GM19099 (cell line): ENCODE results near the gene ROBO1.

Experiments
- POLR2A ChIP-seq: IDR thresholded peaks from 3 replicates; pipeline ENCODE4 v1.6.1; 2011; ENCODE audit warnings: low read depth; ENCODE audit not compliant: insufficient read length; ENCODE audit errors: extremely low read depth

The ROBO1 gene

DNA sequence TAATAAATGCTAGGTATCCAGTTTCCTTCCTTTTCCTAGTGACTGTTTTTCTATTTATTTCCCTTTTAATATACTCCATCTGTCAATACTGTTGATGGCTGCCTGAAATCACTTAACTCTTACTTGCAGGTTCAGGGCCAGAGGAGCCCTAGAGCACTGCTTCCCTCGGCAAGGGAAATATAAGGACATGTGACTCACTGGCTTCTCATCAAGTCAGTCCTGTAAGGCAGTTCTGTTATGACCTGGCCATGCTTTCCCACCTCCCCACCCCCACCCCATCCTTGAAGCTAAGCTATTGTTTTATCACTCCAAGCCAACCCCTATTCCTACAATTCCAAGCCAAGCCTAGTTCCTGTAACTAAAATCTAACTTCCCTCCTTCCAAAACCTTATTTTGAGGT is 800.7 kb downstream of the ROBO1 start:
- no peak for TF ChIP-seq POLR2A

DNA sequence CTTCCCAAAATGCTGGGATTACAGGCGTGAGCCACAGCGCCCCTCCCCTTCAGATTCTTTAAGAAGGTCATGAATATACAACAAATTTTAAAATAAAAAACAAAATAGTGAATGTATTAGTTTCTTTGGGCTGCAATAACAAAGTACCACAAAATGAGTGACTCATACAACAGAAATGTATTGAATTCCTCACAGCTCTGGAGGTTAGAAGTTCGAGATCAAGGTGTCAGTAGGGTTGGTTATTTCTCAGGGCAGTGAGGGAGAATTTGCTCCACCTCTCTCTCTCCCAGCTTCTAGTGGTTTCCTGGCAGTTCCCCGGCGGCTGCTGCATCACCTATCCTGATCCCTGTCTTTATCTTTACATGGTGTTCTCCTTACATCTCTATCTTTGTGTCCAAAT is 804.0 kb downstream of the ROBO1 start:
- TF ChIP-seq POLR2A = no peak

DNA sequence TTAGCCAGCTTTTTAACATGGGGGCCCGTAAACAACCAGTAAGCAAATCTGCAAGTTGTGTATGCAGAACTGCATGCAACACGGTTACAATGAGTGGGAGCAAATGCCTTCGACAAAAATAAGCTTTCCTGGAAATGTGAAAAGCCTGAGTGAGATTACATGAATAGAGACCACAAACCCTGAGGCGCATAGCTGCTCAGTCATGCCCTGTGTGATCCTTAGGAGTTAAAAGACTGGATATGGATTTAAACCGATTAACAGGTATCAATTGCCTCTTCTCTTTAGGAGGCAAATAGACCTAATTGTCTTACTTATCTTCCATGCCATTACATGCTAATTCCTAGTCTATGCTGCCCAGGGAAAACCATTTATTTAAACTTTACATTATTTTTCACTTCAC is 810.3 kb downstream of the ROBO1 start:
- TF ChIP-seq POLR2A = no peak

DNA sequence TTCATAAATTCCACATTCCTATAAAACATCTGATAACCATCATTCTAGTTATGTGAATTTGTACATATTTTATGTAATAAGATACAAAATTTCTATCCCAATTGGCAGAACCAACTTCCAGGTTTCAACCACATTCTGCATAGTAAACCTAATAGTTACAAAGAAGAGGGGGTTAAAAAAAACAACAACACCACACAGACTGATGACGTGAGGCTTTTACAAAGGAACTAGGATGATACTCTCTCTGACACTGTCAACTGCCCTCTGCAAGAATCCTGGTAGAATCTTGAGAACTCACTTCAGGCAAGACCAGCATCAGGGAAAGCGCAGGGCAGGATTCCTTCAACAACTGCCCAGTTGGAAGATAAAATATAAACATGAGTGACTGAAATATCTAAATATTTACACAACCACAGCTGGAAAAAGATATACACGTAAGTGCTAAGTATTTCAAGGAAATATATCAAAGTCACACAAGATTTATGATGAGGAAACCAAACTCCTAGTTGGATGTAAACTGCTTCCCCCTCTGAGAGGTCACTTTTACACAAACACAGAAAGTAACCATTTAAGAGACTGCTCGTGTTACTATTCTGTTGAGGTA is 816.4 kb downstream of the ROBO1 start:
- TF ChIP-seq POLR2A = no peak

DNA sequence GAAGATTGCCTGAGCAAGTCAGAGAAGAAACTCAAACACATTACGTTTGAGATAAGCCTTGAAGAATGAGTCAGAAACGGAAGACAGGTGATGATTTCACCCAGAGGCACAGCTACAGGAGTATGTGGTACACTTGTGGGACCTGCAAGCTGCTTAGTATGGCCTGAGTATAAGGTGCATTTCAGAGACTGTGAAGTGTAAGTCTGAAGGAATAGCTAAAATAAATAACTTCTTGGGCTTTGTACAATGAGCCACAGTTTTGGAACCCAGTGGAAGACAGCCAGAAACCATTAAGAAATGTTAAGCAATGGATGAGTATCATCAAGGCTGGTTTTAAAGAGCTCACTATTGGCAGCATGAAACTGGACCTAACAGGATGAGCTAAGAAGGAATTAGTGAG is 826.2 kb downstream of the ROBO1 start:
- TF ChIP-seq POLR2A = no peak

DNA sequence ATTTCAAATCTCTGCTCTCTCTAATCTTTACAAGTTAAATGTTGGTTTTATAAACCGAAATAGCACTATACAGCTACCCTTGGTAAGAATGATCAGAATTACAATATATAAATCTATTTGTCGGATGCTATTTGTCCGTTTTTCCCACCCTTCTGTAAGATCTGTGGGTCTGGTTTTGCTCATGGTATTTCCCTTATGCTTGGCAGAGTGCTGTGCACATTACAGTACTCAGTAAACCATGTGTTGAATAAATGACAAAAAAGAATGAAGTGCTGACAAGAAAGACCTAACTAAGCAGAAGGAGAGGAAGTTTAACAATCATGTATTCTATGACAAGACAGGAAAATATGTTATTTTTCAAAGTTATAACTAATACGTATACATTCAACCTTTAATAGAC is 827.2 kb downstream of the ROBO1 start:
- no peak for TF ChIP-seq POLR2A

DNA sequence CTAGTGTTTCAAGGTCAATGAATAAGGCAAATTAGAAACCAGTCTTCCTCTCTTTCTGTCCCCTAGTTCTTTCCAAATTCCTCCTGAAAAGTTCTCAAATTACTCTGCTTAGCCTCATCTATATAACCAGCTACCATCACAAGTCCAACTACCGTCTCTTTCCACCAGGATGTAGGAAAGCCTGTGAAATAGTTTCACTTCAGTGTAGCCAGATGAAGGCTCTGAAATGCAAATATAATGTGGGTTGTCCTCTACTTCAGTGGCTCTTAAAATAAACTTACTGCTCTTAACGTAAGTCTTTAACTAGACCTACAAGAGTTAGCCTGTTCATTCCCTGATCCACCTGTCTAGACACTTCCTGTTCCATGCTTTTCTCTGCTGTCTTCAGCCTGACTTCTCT is 827.7 kb downstream of the ROBO1 start:
- no peak for TF ChIP-seq POLR2A

DNA sequence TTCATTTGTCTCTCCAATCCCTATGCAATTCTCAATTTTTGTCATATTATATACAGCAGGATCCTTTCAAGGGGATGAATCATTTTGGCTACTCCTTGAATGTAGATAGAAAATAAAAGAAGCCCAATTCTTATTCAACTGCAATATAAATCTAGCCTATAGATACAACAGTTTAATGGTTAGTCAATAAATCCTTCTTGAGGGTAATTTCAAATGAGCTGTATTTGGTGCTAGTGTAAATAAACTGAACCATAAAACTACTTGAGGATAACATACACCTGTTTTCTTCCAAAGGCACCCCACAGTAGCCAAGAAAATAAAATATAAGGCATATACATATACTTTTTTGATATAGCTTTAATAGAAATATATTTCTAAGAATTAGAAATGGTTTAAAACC is 830.3 kb downstream of the ROBO1 start:
- no peak for TF ChIP-seq POLR2A

DNA sequence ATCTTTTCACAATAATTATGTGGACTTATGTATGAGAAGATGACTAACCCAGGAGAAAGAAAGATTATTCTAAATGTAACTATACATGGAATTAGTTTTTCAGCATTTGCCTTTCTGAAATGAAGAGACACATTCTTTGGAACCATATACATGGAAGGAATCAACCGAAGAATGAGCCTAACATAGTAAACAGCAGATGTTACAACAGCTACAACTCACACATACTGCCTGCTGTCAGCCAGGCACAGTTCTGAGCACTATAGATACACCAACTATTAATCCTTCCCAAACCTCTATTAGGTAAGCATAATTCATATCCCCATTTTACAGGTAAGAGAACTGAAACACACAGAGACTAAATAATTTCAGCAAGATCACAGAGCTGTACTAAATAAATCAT is 840.0 kb downstream of the ROBO1 start:
- TF ChIP-seq POLR2A = no peak

DNA sequence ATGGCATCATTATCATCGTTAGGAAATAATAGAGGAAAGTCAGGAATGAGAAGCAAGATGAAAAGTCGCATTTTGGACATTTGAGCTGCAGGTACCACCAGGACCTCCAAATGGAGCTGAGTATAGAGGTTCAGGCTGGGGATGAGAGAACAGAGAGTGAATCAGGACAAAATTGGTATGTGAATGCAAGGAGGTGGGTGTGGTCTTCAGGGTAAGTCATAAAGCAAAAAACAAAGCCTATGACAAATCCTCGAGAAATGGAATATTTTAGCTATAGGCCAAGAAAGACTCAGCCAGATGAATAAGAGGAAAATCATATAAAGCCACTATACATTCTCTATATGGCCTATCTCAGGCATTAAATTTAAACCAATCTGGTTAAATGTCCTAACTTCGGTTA is 841.3 kb downstream of the ROBO1 start:
- TF ChIP-seq POLR2A = no peak

DNA sequence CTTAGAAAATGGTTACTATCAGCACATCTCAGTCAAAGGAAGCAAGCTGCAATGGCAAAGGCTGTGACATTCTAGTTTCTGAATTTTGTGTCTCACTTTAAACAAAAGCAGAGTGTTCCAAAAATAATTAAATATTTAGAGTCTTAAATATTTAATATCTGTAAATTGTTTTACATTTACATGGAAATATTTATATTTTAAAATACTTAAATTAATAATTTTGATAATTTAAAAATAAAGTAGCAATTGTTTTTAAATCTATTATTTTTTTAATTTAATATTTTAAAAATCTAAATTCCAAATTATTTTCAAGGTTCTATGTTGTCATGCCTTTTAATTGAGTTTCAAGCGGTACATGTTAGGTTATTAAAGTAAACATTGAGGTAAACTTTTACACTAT is 843.1 kb downstream of the ROBO1 start:
- no peak for TF ChIP-seq POLR2A

DNA sequence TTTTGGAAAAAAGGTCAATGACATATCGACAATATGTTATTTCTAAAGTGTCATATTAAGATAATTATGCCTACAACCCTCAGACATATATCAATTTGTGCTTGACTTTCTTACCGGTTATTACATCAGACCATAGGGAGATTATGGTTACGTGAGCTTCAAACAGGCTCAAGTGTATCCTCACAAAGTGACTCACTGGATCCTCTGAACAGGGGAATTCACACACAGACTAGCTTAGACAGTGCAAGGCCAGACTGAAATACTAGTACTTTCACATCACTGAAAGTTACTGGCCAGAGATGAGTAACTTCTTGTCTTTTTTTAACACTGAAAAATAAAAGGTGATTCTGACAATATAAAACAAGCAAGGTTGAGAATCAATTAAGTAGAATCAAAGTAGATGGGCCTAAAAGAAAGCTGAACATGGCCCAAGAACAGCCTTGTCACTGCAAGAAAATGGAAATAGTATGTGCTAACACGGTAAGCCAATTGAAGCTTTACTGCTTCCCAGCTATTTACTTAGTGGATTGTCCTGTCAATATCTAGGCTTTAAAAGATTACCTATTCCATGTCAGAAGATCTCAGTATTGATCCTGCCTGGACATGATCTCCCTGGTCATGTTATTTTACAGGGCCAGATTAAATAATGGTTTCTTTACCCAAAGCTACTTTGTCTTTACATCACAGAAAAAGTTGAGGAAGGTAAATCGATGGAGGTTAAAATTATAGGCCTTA is 848.6 kb downstream of the ROBO1 start:
- TF ChIP-seq POLR2A = no peak

DNA sequence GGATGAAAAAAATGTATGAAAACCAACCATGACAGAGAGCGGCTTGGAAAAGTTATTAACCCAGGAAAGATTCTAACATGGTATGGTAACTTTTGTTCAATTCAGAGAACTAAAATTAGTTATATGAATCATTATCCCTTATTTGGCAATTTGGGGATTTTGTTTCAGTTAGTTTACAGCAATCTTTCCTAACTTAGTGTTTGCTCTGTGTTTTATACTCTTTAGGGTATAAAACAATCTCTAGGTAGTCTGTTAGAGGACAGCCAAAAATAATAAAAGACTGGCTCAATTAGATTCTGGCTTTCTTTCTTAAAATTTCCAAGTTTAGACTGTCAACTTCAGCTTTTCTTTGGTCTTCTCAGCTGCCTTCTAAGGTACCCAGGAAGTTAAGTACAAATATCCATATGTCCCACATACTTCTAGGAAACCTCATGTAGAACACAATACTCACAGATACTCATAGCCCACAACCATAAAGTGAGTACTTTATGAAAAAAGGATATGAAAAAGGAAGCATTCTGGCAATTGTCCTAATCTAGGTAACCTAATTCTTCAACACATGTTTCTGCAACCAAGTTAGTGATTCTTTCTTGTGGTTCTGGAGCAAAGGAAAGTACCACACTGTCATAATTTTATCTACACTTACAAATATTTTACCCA is 849.3 kb downstream of the ROBO1 start:
- TF ChIP-seq POLR2A = no peak

DNA sequence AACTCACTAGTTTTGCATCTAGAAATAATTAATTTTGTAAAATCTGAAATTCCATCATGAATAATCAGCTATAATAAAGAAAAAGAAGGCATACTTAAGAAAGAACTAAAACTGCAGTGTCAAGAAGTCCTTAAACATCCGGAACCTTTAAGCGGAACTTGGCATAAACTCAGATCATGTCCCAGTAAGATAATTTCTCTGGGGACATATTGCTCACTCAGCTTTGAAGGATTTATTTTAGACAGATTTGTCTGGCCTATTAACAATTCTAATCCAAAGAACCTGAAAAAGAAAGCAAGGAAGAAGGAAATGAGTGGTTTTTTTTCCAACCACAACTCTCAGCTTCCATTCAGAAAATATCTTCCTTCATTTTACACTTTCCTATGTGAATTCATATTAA is 850.3 kb downstream of the ROBO1 start:
- TF ChIP-seq POLR2A = no peak

DNA sequence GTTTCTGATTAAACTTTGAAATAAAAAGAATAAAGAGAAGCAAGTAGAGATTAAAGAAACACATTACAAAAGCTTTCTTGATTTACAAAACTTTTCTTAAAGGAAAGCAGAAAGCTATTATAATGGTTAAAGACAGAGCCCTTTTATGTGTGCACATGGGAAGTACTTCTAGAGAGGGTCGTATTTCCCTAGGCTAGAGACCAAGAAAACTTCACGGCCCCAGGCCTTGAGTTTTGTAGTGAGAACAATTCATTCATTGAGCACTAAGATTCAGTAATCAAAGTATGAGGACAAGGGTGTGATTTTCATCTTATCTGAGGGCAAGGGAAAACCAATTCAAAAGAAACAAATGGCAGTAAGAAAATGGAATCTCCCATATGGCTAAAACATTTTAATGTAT is 854.1 kb downstream of the ROBO1 start:
- no peak for TF ChIP-seq POLR2A

DNA sequence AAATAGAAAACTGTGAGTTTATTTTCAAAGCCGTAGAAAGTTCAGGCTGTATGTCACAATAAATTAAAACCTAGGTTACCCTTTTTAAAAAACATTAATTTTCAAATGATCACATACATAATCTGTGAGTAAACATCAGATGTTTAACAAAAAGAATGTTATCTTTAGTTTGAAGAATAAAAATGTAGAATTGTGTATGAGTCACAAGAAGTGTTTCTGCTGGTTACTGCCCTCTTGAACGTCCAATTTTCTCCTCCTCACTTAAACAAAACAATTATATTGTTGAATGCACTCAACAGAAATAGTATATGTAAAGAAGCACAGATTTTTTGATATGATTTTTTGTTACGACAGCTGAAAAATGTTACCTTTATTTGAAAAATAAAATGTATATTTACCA is 855.1 kb downstream of the ROBO1 start:
- TF ChIP-seq POLR2A = no peak

DNA sequence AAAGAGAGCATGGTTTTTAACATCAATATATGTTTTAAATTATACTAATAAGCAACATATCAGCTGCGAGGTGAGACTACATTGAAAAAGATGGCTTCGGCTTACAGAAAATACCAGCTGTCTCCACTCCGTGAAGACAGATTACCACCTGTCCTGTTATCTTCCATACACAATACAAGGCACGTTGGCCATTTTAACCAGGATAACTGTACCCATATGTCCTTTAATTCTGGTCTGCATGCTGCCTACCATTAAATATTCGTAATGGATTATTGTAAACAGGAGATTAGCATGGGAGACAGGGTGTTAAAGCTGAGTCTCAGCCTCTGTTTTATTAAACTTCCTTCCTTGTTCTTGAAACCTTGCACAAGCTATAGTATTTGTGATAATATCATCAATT is 855.5 kb downstream of the ROBO1 start:
- TF ChIP-seq POLR2A = no peak

DNA sequence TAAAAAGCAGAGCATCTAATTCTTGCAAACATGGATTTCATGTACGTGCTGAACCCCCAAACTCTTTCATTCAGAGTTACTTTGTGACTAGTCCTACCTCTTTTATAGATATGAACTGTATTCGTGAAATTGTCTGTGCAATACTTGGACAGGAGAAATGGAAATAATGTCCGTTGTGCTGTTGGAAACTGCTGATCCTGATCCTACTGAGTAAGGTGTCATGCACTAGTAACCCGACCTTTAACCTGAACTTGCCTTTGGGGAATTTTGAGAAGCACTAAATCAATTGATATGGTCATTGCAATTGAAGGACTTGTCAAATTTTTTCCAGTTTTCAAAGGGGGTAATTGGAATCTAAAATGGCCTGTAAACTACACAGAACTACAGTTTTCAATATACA is 856.4 kb downstream of the ROBO1 start:
- TF ChIP-seq POLR2A = no peak
